CD4-positive, alpha-beta T cell treated with Interleukin-4 for 4 hours (primary cell): ENCODE results near the gene TMEM51.

Experiments used
- DNase-seq: peaks from one replicate; pipeline ENCODE4 v3.0.0-alpha.2; 2020

TMEM51 gene

GRCh38 chr1:15153184-15153841 lies at the start of gene TMEM51:
Gene TMEM51, plus strand, starts transcription at chr1:15153747. Its CDS starts 61,341 bp downstream, at chr1:15215088.
- no peak for DNase-seq

- no peak for DNase-seq
These were observed 49.6 kb upstream of the TMEM51 start for GRCh38 chr1:15103906-15104305.

GRCh38 chr1:15104768-15105167 lies 48.8 kb upstream of the TMEM51 start:
- no peak for DNase-seq

- no peak for DNase-seq
These were observed 46.9 kb upstream of the TMEM51 start for GRCh38 chr1:15106608-15107007.

- no peak for DNase-seq
These were observed 46.4 kb upstream of the TMEM51 start for GRCh38 chr1:15107058-15107687.

- DNase-seq: no peak
These were observed 45.6 kb upstream of the TMEM51 start for GRCh38 chr1:15107911-15108310.

GRCh38 chr1:15110128-15110866 lies 43.2 kb upstream of the TMEM51 start:
- DNase-seq: no peak

- no peak for DNase-seq
These were observed 42.7 kb upstream of the TMEM51 start for GRCh38 chr1:15110867-15111230.

GRCh38 chr1:15113146-15113545 lies 40.4 kb upstream of the TMEM51 start:
- no peak for DNase-seq

GRCh38 chr1:15114884-15115283 lies 38.7 kb upstream of the TMEM51 start:
- no peak for DNase-seq

- DNase-seq: no peak
These were observed 37.8 kb upstream of the TMEM51 start for GRCh38 chr1:15115542-15116330.

- DNase-seq: no peak
These were observed 36.6 kb upstream of the TMEM51 start for GRCh38 chr1:15116966-15117365.

GRCh38 chr1:15117671-15118325 lies 35.7 kb upstream of the TMEM51 start:
- DNase-seq: no peak

- DNase-seq: no peak
These were observed 35.0 kb upstream of the TMEM51 start for GRCh38 chr1:15118579-15118978.

- DNase-seq: no peak
These were observed 33.1 kb upstream of the TMEM51 start for GRCh38 chr1:15120251-15120945.

GRCh38 chr1:15122331-15122730 lies 31.2 kb upstream of the TMEM51 start:
- no peak for DNase-seq

- DNase-seq: no peak
These were observed 30.3 kb upstream of the TMEM51 start for GRCh38 chr1:15123270-15123669.

- DNase-seq: no peak
These were observed 29.6 kb upstream of the TMEM51 start for GRCh38 chr1:15123925-15124324.

GRCh38 chr1:15124362-15125100 lies 29.0 kb upstream of the TMEM51 start:
- no peak for DNase-seq

- no peak for DNase-seq
These were observed 28.3 kb upstream of the TMEM51 start for GRCh38 chr1:15125101-15125745.

GRCh38 chr1:15128077-15128476 lies 25.5 kb upstream of the TMEM51 start:
- DNase-seq: no peak
